ENCODE measurements around the gene WDFY3.

- TF ChIP-seq CTCF (IDR thresholded peaks at IDR 0.05) (no peak), POLR2A (IDR thresholded peaks at IDR 0.05) (no peak)
Measured at GRCh38 chr4:84931961-84932360, 34.5 kb downstream of the WDFY3 start.

Measured in lower leg skin (tissue), 3 donors.